ENCODE measurements around the gene EXD3. TPM values are rescaled to one million over a fixed set of nuclear protein-coding genes. Genes with fewer than 3 reads are reported as not detected.

The EXD3 gene
- total and polyA plus RNA-seq, 2 experiments from 2014 or later = 32.3 to 72.1 TPM

DNA sequence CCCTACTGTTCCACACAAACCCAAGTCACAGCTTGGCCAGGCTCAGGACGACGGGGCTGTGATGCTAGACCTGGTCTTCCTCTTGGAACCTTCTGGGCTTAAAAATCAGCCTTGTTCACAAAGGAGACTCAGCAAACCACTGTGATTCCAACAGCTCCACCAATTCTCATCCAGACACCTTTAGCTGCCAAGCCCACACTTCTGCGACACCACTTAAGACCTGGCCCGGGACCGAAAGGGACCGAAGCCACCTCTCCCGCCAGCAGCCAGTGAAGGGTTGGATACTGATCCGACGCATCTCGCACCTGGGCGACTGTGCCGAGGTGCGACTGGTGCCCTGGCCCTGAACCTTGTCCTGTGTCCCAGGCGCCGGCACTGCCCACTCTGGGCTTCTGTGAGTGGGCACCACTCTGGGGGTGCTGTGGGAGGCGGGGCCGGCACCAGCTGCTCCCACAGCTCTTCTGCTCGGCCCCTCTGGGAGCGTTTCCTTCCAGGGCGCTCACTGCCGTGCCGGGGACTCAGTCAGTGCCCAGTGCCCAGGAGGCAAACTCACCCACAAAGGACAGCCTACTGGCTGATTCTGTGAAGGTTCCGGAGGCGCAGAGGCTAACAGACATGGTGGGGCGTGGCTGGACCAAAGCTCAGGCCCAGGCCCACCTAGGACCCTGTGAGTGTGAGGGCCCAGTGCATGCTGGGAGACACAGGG lies 50.9 kb downstream of the EXD3 start:
- no peaks in the 10 kb centered on the region for H3K9me3 ChIP-seq (ENCODE audit: low read depth)
- H3K36me3 ChIP-seq = no peaks in the 10 kb centered on the region
- TF ChIP-seq, protein P1, sequence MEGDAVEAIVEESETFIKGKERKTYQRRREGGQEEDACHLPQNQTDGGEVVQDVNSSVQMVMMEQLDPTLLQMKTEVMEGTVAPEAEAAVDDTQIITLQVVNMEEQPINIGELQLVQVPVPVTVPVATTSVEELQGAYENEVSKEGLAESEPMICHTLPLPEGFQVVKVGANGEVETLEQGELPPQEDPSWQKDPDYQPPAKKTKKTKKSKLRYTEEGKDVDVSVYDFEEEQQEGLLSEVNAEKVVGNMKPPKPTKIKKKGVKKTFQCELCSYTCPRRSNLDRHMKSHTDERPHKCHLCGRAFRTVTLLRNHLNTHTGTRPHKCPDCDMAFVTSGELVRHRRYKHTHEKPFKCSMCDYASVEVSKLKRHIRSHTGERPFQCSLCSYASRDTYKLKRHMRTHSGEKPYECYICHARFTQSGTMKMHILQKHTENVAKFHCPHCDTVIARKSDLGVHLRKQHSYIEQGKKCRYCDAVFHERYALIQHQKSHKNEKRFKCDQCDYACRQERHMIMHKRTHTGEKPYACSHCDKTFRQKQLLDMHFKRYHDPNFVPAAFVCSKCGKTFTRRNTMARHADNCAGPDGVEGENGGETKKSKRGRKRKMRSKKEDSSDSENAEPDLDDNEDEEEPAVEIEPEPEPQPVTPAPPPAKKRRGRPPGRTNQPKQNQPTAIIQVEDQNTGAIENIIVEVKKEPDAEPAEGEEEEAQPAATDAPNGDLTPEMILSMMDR (IDR thresholded peaks at IDR 0.05; ENCODE audit: low read depth, low read length) = no peak
- no peaks in the 10 kb centered on the region for H3K27me3 ChIP-seq
- no peaks in the 10 kb centered on the region for H3K4me1 ChIP-seq (ENCODE audit: low read depth)
- no peak for DNase-seq (ENCODE audit: low read depth in 1 of 2, low spot score in 1 of 2)
- H3K27ac ChIP-seq = no peak overlapping the region
- no peak overlapping the region for H3K4me3 ChIP-seq

DNA sequence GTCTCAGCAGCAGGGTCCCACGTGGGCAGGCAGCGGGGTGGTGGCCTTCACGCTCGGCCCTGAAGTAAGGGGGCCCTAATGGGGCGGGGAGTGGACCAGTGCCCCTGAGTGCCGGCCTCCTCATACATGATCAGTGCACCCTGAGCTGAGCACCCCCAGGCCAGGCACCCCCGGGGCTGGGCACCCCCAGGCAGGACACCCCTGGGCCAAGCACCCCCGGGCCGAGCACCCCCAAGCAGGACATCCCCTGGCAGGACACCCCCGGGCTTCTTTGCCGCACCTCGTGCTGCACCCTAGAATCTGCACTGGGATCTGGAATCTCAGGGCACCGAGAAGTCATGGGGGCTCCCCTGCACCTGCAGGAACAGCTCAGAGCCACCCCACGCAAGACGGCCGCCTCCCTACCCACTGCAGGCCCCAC lies 51.4 kb downstream of the EXD3 start:
- Histone ChIP-seq H3K27ac (no peak overlapping the region), H3K9me3 (ENCODE audit: low read depth) (no peaks in the 10 kb centered on the region), H3K4me3 (no peak overlapping the region), H3K27me3 (no peaks in the 10 kb centered on the region), H3K4me1 (ENCODE audit: low read depth) (no peaks in the 10 kb centered on the region), H3K36me3 (no peaks in the 10 kb centered on the region)
- no peak for DNase-seq (ENCODE audit: low read depth in 1 of 2, low spot score in 1 of 2)
- TF ChIP-seq, protein P1 (IDR thresholded peaks at IDR 0.05; ENCODE audit: low read depth, low read length) = no peak

DNA sequence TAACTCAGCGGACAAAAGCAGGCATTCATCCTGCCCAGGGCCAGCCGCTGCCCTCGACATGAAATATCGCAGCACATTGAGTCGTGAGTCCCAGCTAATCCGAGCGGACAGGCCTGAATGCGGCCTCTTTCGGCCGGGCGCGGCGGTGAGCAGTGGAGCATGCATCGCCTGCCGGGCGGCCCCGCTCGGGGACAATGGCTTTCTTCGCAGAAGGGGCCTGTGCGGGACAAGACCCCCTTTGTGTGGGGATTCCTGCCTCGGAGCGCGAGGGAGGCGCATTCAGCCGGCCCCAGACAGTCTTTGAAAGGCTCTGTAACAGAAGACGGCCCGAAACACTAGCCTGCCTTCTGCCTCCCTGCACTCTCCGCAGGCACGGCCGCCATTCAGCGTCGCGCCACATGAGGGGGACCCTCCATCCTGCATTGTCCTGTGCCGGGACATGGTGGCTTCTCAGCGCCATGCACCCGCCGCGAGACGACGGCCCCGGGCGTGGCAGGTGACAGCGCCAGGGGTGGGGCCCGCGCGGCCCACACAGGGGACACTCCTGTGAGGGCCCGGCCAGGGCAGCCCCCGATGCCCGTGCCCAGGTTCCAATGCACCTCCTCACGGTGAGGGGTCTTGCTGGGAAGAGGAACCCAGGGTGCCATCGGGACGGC lies 52.0 kb downstream of the EXD3 start:
- no peaks in the 10 kb centered on the region for H3K36me3 ChIP-seq
- no peaks in the 10 kb centered on the region for H3K9me3 ChIP-seq (ENCODE audit: low read depth)
- H3K4me1 ChIP-seq (ENCODE audit: low read depth) = no peaks in the 10 kb centered on the region
- TF ChIP-seq, protein P1 (IDR thresholded peaks at IDR 0.05; ENCODE audit: low read depth, low read length) = no peak
- H3K27ac ChIP-seq = no peak overlapping the region
- no peak overlapping the region for H3K4me3 ChIP-seq
- no peaks in the 10 kb centered on the region for H3K27me3 ChIP-seq
- peak in 1 of 2 donors; percentile 12 for DNase-seq (ENCODE audit: low read depth in 1 of 2, low spot score in 1 of 2)

DNA sequence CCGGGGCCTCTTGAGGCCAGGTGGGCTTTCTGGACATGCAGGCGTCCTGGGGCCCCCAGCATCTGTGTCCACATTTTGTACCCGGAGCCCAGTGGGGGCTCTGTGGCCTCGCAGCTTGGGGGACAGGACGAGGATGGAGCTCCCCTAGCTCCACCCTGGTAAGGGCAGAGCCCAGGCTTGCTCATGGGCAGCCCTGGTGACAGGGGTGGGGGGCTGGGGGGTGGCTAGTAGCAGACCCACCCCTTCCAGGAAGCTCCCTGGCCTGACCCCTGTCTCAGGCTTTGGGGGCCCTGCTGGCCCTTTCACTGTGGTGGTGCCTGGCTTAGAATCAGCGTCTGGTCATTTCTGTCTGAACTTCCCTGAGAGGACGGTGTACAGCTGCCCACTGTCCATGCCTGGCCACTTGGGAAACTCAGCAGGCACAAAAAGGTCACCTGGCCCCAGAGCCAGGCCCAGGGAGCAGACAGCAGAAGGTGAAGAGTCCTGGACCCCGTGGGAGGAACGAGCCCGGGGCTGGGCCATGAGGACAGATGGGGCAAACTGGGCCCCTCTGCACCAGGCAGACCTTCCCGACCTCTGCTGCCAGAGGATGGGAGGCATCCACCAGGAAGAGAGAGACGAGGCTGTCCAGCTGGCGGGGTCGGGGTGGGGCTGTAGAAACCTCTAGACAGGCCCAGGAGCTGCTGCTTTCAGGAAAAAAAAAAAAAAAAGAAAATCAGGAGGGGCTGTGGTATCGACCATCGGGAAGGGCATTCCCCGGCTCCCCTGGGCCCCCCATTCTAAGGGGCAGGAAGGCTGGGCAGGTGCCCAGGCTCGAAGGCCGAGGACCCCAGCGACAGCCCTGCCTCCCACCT lies 52.8 kb downstream of the EXD3 start:
- Histone ChIP-seq H3K9me3 (ENCODE audit: low read depth) (no peaks in the 10 kb centered on the region), H3K27ac (no peak overlapping the region), H3K27me3 (no peaks in the 10 kb centered on the region), H3K36me3 (no peaks in the 10 kb centered on the region), H3K4me3 (no peak overlapping the region), H3K4me1 (ENCODE audit: low read depth) (no peaks in the 10 kb centered on the region)
- TF ChIP-seq, protein P1 (IDR thresholded peaks at IDR 0.05; ENCODE audit: low read depth, low read length) = no peak
- no peak for DNase-seq (ENCODE audit: low read depth in 1 of 2, low spot score in 1 of 2)

DNA sequence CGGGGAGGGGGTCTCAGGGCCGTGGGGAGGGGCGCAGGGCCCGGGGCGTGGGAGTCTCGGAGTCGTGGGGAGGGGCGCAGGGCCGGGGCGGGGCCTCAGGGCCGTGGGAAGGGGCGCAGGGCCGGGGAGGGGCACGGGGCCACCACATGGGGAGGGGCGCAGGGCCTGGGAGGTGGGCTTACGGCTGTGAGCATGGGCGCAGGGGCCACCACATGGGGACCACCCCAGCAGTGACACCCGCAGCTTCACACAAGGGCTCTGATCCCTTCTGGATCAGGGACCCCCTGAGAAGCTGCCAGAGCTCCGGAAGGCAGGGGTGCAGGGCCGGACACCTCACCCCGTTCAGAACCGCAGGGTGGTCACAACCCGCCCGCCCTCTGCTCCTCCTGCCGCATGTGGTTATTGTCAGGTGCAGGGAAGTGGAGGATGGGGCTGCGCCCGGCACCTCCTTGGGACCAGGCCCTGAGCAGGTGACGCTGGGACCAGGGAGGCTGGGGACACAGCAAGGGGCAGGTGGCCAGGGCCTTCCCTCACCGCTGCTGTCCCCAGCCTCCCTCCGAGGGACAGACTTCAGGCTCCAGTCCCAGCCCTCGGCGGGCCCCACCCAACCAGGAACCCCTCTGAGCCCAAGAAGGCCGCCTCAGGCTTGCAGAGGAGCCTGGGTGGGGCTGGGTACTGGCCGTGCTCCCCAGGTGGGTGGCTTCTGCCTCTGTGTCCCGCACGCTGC lies 53.7 kb downstream of the EXD3 start:
- H3K4me3 ChIP-seq = no peak overlapping the region
- no peaks in the 10 kb centered on the region for H3K4me1 ChIP-seq (ENCODE audit: low read depth)
- H3K27me3 ChIP-seq = no peaks in the 10 kb centered on the region
- no peaks in the 10 kb centered on the region for H3K9me3 ChIP-seq (ENCODE audit: low read depth)
- no peaks in the 10 kb centered on the region for H3K36me3 ChIP-seq
- DNase-seq (ENCODE audit: low read depth in 1 of 2, low spot score in 1 of 2) = no peak
- TF ChIP-seq, protein P1 (IDR thresholded peaks at IDR 0.05; ENCODE audit: low read depth, low read length) = no peak
- H3K27ac ChIP-seq = no peak overlapping the region

Measured in cardiac muscle cell (in vitro differentiated cells and primary cell).